Hepatocyte (in vitro differentiated cells): ENCODE data around the gene TAS2R8. TPM values are rescaled to one million over a fixed set of nuclear protein-coding genes. Genes with fewer than 3 reads are reported as not detected.

ENCODE experiments used
- DNase-seq: peaks from one replicate; pipeline ENCODE4 v3.0.0-alpha.2; 2016; ENCODE audit warnings: low spot score
- H2AFZ ChIP-seq: fragments of 200-600 bp; sonication (generic); 2 replicates; pipeline ENCODE4 v1.6.0; 2016; ENCODE audit warnings: antibody characterized with exemption, mild to moderate bottlenecking
- H3K27ac ChIP-seq: fragments of 200-600 bp; sonication (generic); 2 replicates; pipeline ENCODE4 v1.5.1; 2016; ENCODE audit warnings: mild to moderate bottlenecking
- H3K27me3 ChIP-seq: fragments of 200-600 bp; sonication (generic); 2 replicates; pipeline ENCODE4 v1.6.1; 2016
- H3K36me3 ChIP-seq: fragments of 200-600 bp; sonication (generic); replicated peaks from 2 replicates; pipeline ENCODE4 v1.5.1; 2016; ENCODE audit warnings: low read depth; ENCODE audit not compliant: insufficient read depth
- H3K4me1 ChIP-seq: fragments of 200-600 bp; sonication (generic); 2 replicates; pipeline ENCODE4 v1.5.1; 2016; ENCODE audit warnings: mild to moderate bottlenecking, moderate library complexity; ENCODE audit not compliant: insufficient read depth
- H3K4me2 ChIP-seq: fragments of 200-600 bp; sonication (generic); 2 replicates; pipeline ENCODE4 v1.6.0; 2016
- H3K4me3 ChIP-seq: fragments of 200-600 bp; sonication (generic); 2 replicates; pipeline ENCODE4 v1.5.1; 2016; ENCODE audit warnings: mild to moderate bottlenecking
- H3K79me2 ChIP-seq: fragments of 200-600 bp; sonication (generic); 2 replicates; pipeline ENCODE4 v1.6.0; 2017; ENCODE audit warnings: mild to moderate bottlenecking
- H3K9me2 ChIP-seq: fragments of 200-600 bp; sonication (generic); replicated peaks from 2 replicates; pipeline ENCODE4 v1.6.0; 2017; ENCODE audit warnings: mild to moderate bottlenecking; ENCODE audit not compliant: insufficient read depth
- H3K9me3 ChIP-seq: fragments of 200-600 bp; sonication (generic); 2 replicates; pipeline ENCODE4 v1.5.1; 2016; ENCODE audit warnings: low read depth, mild to moderate bottlenecking
- H4K20me1 ChIP-seq: fragments of 200-600 bp; sonication (generic); 2 replicates; pipeline ENCODE4 v1.6.0; 2016; ENCODE audit warnings: mild to moderate bottlenecking; ENCODE audit not compliant: insufficient read depth, poor library complexity, severe bottlenecking
- CTCF ChIP-seq: fragments of 200-600 bp; sonication (generic); IDR thresholded peaks from 2 replicates; pipeline ENCODE4 v1.5.1; 2016; ENCODE audit warnings: antibody characterized with exemption, mild to moderate bottlenecking; ENCODE audit not compliant: poor library complexity
- EZH2 ChIP-seq: fragments of 200-600 bp; sonication (generic); IDR thresholded peaks from 2 replicates; pipeline ENCODE4 v1.6.1; 2016; ENCODE audit warnings: antibody characterized with exemption, mild to moderate bottlenecking, borderline replicate concordance
- EZH2phosphoT487 ChIP-seq: fragments of 200-600 bp; sonication (generic); IDR thresholded peaks from one replicate; pipeline ENCODE4 v1.6.1; 2018; ENCODE audit warnings: antibody characterized with exemption, mild to moderate bottlenecking, low read depth, moderate library complexity; ENCODE audit not compliant: unreplicated experiment, severe bottlenecking
- WGBS: methylation state at CpG from one replicate; pipeline ENCODE4 v1.1.6; 2016; ENCODE audit warnings: low lambda C conversion rate; ENCODE audit errors: missing lambda C conversion rate; 5-methylcytosine and 5-hydroxymethylcytosine counted together
- polyA plus RNA-seq: library from polyadenylated mRNA; unstranded; fragments of >200 nt; fragmentation: Nextera tagmentation; extraction: Ambion mirVana; gene quantifications from 2 replicates; pipeline ENCODE4 v1.2.1, GENCODE V29; 2016
- total RNA-seq: library from RNA; depleted of rRNA; stranded (reverse); fragments of >200 nt; gene quantifications from 2 replicates; pipeline ENCODE4 v1.2.3, GENCODE V29; 2014

Gene TAS2R8
- total RNA-seq (not detected in 2 replicates), polyA plus RNA-seq (not detected in 2 replicates)

GRCh38 chr12:10807186-10807585 lies at the start of gene TAS2R8:
Gene TAS2R8 (minus strand): TSS chr12:10807286. CDS start chr12:10806980, 306 bp downstream.
- H3K9me2 ChIP-seq = no peaks in the 10 kb centered on the region
- no peak within 1 kb of the TSS for H3K27ac ChIP-seq
- no peaks in the 10 kb centered on the region for H3K27me3 ChIP-seq
- no peak for DNase-seq
- no peaks in the 10 kb centered on the region for H3K79me2 ChIP-seq
- H3K36me3 ChIP-seq = no peaks in the 10 kb centered on the region
- no peak within 1 kb of the TSS for H3K4me2 ChIP-seq
- no peaks in the 10 kb centered on the region for H4K20me1 ChIP-seq
- no peaks in the 10 kb centered on the region for H3K4me1 ChIP-seq
- no peak within 1 kb of the TSS for H2AFZ ChIP-seq
- H3K4me3 ChIP-seq = no peak within 1 kb of the TSS
- H3K9me3 ChIP-seq = no peaks in the 10 kb centered on the region
- no peak for TF ChIP-seq CTCF
- no peak for TF ChIP-seq EZH2phosphoT487
- TF ChIP-seq EZH2 = no peak
- 85% methylated on average over 1 of the region's 1 CpG for WGBS

GRCh38 chr12:10855807-10856206 lies 48.7 kb upstream of the TAS2R8 start:
- Histone ChIP-seq H3K36me3 (no peaks in the 10 kb centered on the region), H3K9me2 (no peaks in the 10 kb centered on the region), H3K4me2 (no peak overlapping the region), H2AFZ (no peak overlapping the region), H3K27ac (no peak overlapping the region), H3K4me3 (no peak overlapping the region), H4K20me1 (no peaks in the 10 kb centered on the region), H3K9me3 (no peaks in the 10 kb centered on the region), H3K4me1 (no peaks in the 10 kb centered on the region), H3K27me3 (no peaks in the 10 kb centered on the region), H3K79me2 (no peaks in the 10 kb centered on the region)
- no peak for TF ChIP-seq EZH2phosphoT487
- TF ChIP-seq EZH2 = no peak
- no peak for TF ChIP-seq CTCF
- no peak for DNase-seq
- WGBS = 100% methylated on average over 2 of the region's 2 CpGs

GRCh38 chr12:10853776-10854175 lies 46.7 kb upstream of the TAS2R8 start:
- Histone ChIP-seq H3K79me2 (no peaks in the 10 kb centered on the region), H3K27me3 (no peaks in the 10 kb centered on the region), H2AFZ (no peak overlapping the region), H3K36me3 (no peaks in the 10 kb centered on the region), H3K4me3 (no peak overlapping the region), H3K27ac (no peak overlapping the region), H3K9me3 (no peaks in the 10 kb centered on the region), H3K9me2 (no peaks in the 10 kb centered on the region), H4K20me1 (no peaks in the 10 kb centered on the region), H3K4me2 (no peak overlapping the region), H3K4me1 (no peaks in the 10 kb centered on the region)
- no peak for DNase-seq
- 92% methylated on average over 2 of the region's 2 CpGs for WGBS
- no peak for TF ChIP-seq CTCF
- TF ChIP-seq EZH2 = no peak
- TF ChIP-seq EZH2phosphoT487 = no peak
